Activated T-cell treated with anti-CD3 and anti-CD28 coated beads for 24 hours (primary cell): ENCODE measurements around the gene MYO5B.
"Not testable (repeated sequence)": the region's sequence is repeated elsewhere in the genome, so short reads cannot be mapped to it uniquely, and the experiment has no call there.

Source experiments
- DNase-seq: peaks from one replicate; pipeline ENCODE4 v3.0.0-alpha.2; 2020; ENCODE audit warnings: low read depth

Gene MYO5B

GRCh38 chr18:50097702-50098101, 97.2 kb downstream of the MYO5B start:
- no peak for DNase-seq

- no peak for DNase-seq
Measured at GRCh38 chr18:50096766-50097435, 98.0 kb downstream of the MYO5B start.

- DNase-seq = not testable (repeated sequence)
Measured at GRCh38 chr18:50094786-50095185, 100.2 kb downstream of the MYO5B start.

GRCh38 chr18:50094221-50094773, 100.7 kb downstream of the MYO5B start:
- DNase-seq = no peak

DNA sequence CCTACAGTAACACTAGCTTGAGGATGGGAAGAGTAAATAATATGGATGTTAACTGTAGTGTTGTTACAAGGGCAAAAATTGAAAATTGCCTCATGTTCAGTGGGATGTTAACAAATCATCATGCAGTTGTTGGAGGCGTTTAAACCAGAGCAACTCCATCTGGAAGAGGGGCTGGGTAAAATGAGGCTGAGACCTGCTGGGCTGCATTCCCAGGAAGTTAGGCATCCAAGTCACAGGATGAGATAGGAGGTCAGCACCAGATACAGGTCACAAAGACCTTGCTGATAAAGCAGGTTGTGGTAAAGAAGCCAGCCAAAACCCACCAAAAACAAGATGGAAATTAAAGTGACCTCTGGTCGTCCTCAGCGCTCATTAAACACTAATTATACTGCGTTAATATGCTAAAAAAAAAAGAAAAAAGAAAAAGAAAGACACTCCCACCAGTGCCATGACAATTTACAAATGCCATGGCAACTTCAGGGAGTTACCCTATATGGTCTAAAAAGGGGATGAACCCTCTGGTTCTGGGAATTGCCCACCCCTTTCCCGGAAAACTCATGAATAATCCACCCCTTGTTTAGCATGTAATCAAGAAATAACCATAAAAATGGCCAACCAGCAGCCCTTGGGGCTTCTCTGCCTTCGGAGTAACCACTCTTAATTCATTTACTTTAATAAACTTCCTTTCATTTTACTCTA, 101.4 kb downstream of the MYO5B start:
- no peak for DNase-seq

GRCh38 chr18:50092245-50092805, 102.6 kb downstream of the MYO5B start:
- DNase-seq = no peak

DNA sequence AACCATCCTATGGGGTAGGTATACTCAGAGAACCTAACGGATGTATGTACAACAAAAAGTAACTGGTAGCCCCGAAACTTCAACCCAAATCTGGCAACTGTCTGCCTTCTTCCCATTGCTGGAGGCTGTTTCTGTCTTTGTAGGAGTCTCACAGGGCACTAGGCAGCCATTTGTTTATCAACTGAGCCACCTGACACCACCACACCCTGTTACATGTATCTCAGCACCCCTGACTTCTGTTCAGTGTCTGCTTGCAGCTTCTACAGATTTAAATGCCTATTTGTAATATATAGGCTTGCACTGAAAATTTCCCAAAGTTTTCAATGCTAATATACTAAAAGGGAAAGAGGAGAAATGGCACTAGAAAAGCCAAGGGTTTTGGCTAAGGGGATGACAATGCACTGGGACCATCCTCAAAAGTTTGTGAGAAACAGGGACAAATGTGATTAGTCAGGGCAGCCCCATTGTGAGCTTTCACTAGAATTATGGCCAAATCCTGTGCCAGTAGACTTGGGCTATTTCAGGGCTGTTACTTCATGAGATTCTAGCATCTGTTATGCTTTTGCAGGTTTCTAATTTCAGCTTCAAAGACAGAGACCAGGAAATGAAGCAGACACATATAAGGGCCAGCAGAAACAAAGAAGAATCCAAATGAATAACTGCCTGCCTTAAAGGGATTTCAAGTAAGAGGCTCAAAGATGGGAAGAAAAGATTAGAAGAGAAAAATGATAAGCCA, 103.3 kb downstream of the MYO5B start:
- no peak for DNase-seq

- no peak for DNase-seq
Measured at GRCh38 chr18:50090370-50091312, 104.3 kb downstream of the MYO5B start.

DNA sequence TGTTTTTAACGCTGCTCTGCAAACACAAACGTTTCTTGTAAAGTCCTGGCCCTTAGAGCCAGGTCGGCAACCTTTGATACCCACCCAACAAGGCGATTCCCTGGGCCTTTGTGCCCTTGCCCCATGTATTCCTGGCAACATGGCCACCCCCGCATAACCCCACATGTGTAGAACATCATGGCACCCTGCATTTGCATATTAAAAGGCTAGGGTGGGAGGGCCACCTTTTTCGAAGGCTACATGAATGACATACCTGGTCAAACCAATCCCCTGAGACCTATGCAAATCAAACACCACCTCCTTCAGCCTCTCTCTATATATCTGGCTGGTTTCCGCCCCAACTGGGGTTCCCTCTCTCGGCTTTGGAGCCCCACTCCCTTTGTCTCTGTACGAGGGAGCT, 105.2 kb downstream of the MYO5B start:
- DNase-seq = no peak

DNA sequence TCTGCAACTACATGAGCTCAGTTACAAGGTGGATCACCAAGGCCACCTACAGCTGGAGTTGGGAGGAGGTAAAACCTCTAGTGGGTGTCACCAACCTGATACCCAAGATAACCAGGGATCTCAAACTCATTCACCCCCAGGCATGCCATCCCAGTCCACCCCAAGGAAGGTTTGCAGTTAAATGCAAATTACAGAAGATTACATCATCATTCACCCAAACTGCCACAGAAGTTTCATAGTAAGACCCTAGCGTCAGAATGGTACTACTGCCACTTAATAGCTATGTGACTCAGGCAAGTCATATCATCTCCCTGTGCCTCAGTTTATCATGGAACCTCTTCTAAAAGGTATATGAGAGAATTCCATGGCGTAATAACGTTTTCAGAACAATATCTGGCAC, 111.2 kb downstream of the MYO5B start:
- no peak for DNase-seq

- DNase-seq = no peak
Measured at GRCh38 chr18:50080932-50081560, 113.9 kb downstream of the MYO5B start.

GRCh38 chr18:50080316-50080715, 114.6 kb downstream of the MYO5B start:
- no peak for DNase-seq

GRCh38 chr18:50079571-50080295, 115.2 kb downstream of the MYO5B start:
- DNase-seq = no peak

DNA sequence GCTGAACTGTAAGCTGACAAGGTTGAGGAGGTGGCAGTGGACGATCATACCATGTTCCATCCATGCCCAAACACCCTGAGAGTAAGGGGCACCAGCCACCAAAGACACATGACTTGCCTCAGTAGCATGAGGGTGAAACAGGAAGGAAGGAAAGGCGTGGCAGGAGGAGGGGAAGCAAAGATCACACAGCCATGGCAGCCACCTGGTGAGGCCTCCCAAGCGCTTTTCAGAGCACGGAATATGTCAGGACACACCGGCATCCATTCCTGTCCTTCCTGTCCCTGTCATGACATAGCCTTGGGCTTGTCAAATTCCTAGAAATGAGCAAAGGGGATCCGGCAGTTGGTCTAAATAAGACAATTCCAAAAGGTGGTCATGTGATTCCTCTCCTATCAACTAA, 118.7 kb downstream of the MYO5B start:
- DNase-seq = no peak

DNA sequence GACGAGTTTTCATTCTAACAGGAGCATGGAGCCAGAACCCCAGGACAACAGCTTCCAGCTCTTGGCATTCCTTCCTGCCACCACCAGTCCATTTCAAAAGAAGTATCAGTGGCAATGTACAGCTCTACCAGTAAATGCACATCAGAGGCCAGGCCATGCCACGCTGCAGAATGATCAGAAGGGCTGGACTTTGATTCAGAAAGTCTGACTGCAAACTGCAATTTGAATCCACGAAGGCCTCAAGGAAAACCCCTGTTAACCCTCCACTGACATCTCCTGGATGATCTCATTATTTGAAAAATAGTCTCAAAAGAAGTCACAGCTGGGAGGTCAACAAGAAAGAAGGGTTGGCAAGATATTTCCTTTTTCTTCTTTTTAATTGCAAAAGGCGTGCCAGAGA, 119.2 kb downstream of the MYO5B start:
- no peak for DNase-seq

- no peak for DNase-seq
Measured at GRCh38 chr18:50074404-50074803, 120.5 kb downstream of the MYO5B start.

DNA sequence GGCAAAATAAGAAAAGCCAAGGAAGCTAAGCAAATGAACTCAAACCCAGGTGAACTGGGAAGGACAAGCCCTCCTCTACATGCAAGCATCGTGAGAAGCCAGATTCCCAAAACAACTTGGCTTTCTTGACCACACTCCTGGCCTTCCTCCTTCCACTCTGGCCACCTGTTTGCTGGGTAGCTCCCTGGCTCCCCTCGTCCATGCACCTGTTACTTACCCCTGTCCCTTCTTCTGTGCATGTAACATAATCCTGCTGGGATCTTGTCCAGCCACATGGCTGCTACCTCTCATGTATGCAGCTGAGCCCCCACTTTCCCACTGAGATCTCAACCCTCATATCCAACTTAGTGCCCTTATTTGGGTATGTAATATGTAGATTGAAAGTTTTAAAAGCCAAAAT, 121.6 kb downstream of the MYO5B start:
- no peak for DNase-seq

GRCh38 chr18:50072146-50072545, 122.8 kb downstream of the MYO5B start:
- DNase-seq = no peak

DNA sequence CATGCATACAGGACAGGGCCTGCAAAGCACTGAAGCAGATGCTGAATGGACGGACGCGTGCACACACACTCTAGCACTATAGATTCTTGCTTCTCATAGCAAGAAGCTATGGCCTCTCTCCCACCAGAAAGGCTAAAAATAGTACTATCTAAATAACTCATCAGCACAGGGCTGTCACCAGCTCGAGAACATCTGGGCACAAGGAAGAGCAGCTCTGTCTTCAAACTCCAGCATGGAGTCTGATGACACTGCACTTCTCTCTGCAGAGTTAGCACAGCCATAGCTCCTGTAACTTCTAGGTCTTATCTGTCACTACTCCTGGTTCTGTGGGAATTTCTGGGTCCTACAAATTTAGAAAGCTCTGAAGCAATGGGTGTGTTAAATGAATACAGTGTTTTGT, 123.5 kb downstream of the MYO5B start:
- no peak for DNase-seq

- DNase-seq = no peak
Measured at GRCh38 chr18:50069422-50069821, 125.5 kb downstream of the MYO5B start.
